ENCODE data around the gene RPL7L1.

Gene RPL7L1

GRCh38 chr6:42879372-42880239, at the start of gene RPL7L1:
RPL7L1 (plus strand) TSS chr6:42879616; CDS start chr6:42879911, 295 bp downstream.
- peak within 1 kb of the TSS; percentile 87 to 91 for H3K4me3 ChIP-seq (ENCODE audit: low read depth in 1 of 2, low read length in 1 of 2)
- peak within 1 kb of the TSS; percentile 91 for H3K27ac ChIP-seq
- H3K27me3 ChIP-seq: no peaks in the 10 kb centered on the region
- TF ChIP-seq CTCF (IDR thresholded peaks at IDR 0.05): peak; percentile 53
- no peaks in the 10 kb centered on the region for H3K9me3 ChIP-seq
- peaks cover 15% of the 10 kb centered on the region for H3K36me3 ChIP-seq
- peaks cover 16% of the 10 kb centered on the region in 2 experiments for H3K4me1 ChIP-seq (ENCODE audit: control insufficient read depth in 1 of 2, insufficient read depth in 1 of 2, low read depth in 1 of 2, low read length in 1 of 2)

- H3K9me3 ChIP-seq: no peaks in the 10 kb centered on the region
- H3K4me3 ChIP-seq (ENCODE audit: low read depth in 1 of 2, low read length in 1 of 2): no peak overlapping the region
- no peaks in the 10 kb centered on the region for H3K4me1 ChIP-seq (ENCODE audit: control insufficient read depth in 1 of 2, insufficient read depth in 1 of 2, low read depth in 1 of 2, low read length in 1 of 2)
- H3K27me3 ChIP-seq: no peaks in the 10 kb centered on the region
- peaks cover 81% of the 10 kb centered on the region for H3K36me3 ChIP-seq
- H3K27ac ChIP-seq: no peak overlapping the region
- no peak for TF ChIP-seq CTCF (IDR thresholded peaks at IDR 0.05)
Measured at GRCh38 chr6:42831237-42831636, 48.2 kb upstream of the RPL7L1 start.

DNA sequence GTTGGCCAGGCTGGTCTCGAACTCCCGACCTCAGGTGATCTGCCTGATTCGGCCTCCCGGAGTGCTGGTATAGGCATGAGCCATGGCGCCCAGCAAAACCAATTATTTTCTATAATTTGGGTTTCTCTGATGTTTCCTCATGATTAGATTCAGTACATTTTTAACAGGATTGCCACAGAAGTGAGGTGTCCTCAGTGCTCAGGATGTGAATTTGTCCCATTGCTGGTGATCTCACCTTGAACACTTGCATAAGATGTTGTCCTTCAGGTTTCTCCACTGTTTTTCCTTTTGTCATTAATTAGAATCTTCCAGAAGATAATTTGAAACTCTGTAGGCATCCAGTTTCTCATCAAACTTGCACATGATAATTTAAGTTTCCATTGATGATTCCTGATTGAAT, 45.4 kb upstream of the RPL7L1 start:
- Histone ChIP-seq H3K27me3 (no peaks in the 10 kb centered on the region), H3K9me3 (no peaks in the 10 kb centered on the region), H3K4me3 (ENCODE audit: low read depth in 1 of 2, low read length in 1 of 2) (no peak overlapping the region), H3K27ac (no peak overlapping the region), H3K36me3 (peaks cover 65% of the 10 kb centered on the region), H3K4me1 (ENCODE audit: control insufficient read depth in 1 of 2, insufficient read depth in 1 of 2, low read depth in 1 of 2, low read length in 1 of 2) (no peaks in the 10 kb centered on the region)
- no peak for TF ChIP-seq CTCF (IDR thresholded peaks at IDR 0.05)

- H3K9me3 ChIP-seq: no peaks in the 10 kb centered on the region
- TF ChIP-seq CTCF (IDR thresholded peaks at IDR 0.05): no peak
- H3K27me3 ChIP-seq: no peaks in the 10 kb centered on the region
- no peaks in the 10 kb centered on the region for H3K4me1 ChIP-seq (ENCODE audit: control insufficient read depth in 1 of 2, insufficient read depth in 1 of 2, low read depth in 1 of 2, low read length in 1 of 2)
- H3K4me3 ChIP-seq (ENCODE audit: low read depth in 1 of 2, low read length in 1 of 2): no peak overlapping the region
- peak overlapping the region; percentile 32 for H3K27ac ChIP-seq
- H3K36me3 ChIP-seq: peaks cover 41% of the 10 kb centered on the region
Measured at GRCh38 chr6:42841844-42842584, 37.4 kb upstream of the RPL7L1 start.

DNA sequence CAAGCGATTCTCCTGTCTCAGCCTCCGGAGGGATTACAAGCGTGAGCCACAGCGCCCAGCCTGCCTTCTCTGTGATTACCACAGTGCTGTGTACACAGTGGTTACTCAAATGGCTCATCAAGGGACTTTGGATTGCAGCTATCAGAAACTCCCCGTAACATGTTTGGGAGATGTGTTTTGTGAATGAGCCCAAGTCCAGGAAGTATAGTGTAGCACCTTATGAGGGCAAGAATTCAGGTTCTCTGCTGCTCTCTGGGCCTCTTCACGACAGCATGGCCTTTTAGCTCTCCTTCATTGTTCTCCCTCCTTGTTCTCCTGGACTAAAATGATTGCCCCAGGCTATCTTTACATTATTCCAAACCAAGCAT, 34.1 kb upstream of the RPL7L1 start:
- H3K27me3 ChIP-seq: no peaks in the 10 kb centered on the region
- TF ChIP-seq CTCF (IDR thresholded peaks at IDR 0.05): no peak
- H3K36me3 ChIP-seq: peaks cover 38% of the 10 kb centered on the region
- H3K9me3 ChIP-seq: no peaks in the 10 kb centered on the region
- H3K4me3 ChIP-seq (ENCODE audit: low read depth in 1 of 2, low read length in 1 of 2): no peak overlapping the region
- no peak overlapping the region for H3K27ac ChIP-seq
- H3K4me1 ChIP-seq (ENCODE audit: control insufficient read depth in 1 of 2, insufficient read depth in 1 of 2, low read depth in 1 of 2, low read length in 1 of 2): no peaks in the 10 kb centered on the region

Measured in neutrophil (primary cell).